Endodermal cell (in vitro differentiated cells): ENCODE measurements around the gene C3. TPM values are rescaled to one million over a fixed set of nuclear protein-coding genes. Genes with fewer than 3 reads are reported as not detected.

ENCODE experiments used
- DNase-seq: peaks from one replicate; pipeline ENCODE4 v3.0.0-alpha.2; 2017
- H3K27ac ChIP-seq: 2 replicates; pipeline ENCODE4 v1.5.1; 2013; ENCODE audit warnings: mild to moderate bottlenecking, low read depth, low read length, moderate library complexity
- H3K27me3 ChIP-seq: 2 replicates; pipeline ENCODE4 v1.6.1; 2013; ENCODE audit warnings: mild to moderate bottlenecking, low read length, moderate library complexity; ENCODE audit not compliant: insufficient read depth, control insufficient read depth, poor library complexity, severe bottlenecking
- H3K36me3 ChIP-seq: 2 replicates; pipeline ENCODE4 v1.7.0; 2013; ENCODE audit warnings: mild to moderate bottlenecking, low read length, moderate library complexity; ENCODE audit not compliant: control insufficient read depth, insufficient read depth
- H3K4me1 ChIP-seq: one replicate; pipeline ENCODE4 v1.7.0; 2013; ENCODE audit warnings: low read length; ENCODE audit not compliant: control insufficient read depth, insufficient read depth
- H3K4me3 ChIP-seq: 2 replicates; pipeline ENCODE4 v1.5.1; 2013; ENCODE audit warnings: mild to moderate bottlenecking, low read length, moderate library complexity
- H3K9ac ChIP-seq: 2 replicates; pipeline ENCODE4 v1.6.1; 2013; ENCODE audit warnings: mild to moderate bottlenecking, low read length, moderate library complexity; ENCODE audit not compliant: poor library complexity, severe bottlenecking; ENCODE audit errors: extremely low read depth
- H3K9me3 ChIP-seq: 2 replicates; pipeline ENCODE4 v1.6.1; 2013; ENCODE audit warnings: mild to moderate bottlenecking, low read length, moderate library complexity; ENCODE audit not compliant: control insufficient read depth
- H3K27ac Mint-ChIP-seq: 2 replicates; pipeline ENCODE4 v1.8.0; 2020; ENCODE audit warnings: mixed read lengths
- H3K27me3 Mint-ChIP-seq: 2 replicates; pipeline ENCODE4 v1.8.0; 2021; ENCODE audit warnings: mild to moderate bottlenecking, mixed read lengths; ENCODE audit not compliant: insufficient read depth
- H3K36me3 Mint-ChIP-seq: 2 replicates; pipeline ENCODE4 v1.8.0; 2020; ENCODE audit warnings: low read depth, mixed read lengths
- H3K4me1 Mint-ChIP-seq: 2 replicates; pipeline ENCODE4 v1.8.0; 2020; ENCODE audit warnings: mixed read lengths
- H3K4me3 Mint-ChIP-seq: 2 replicates; pipeline ENCODE4 v1.8.0; 2020; ENCODE audit warnings: mild to moderate bottlenecking, moderate library complexity, mixed read lengths
- H3K9me3 Mint-ChIP-seq: 2 replicates; pipeline ENCODE4 v1.8.0; 2020; ENCODE audit warnings: mild to moderate bottlenecking, mixed read lengths
- WGBS, 2 experiments: methylation state at CpG; one replicate each; pipeline versions ENCODE4 v1.1.5 to v1.1.7; 2013; ENCODE audit warnings: missing lambda C conversion rate in 2 of 2, mixed read lengths in 1 of 2; ENCODE audit not compliant: insufficient coverage in 1 of 2, insufficient read length in 1 of 2; 5-methylcytosine and 5-hydroxymethylcytosine counted together
- total RNA-seq, 2 donors: library from RNA; stranded (reverse); fragmentation: NEBNext Ultra II Directional in 1 of 2; extraction: Animal tissue kit (Norgen Biotek cat#: 25700) in 1 of 2; gene quantifications; 2 replicates in 1 of 2; 3 replicates in 1 of 2; pipeline ENCODE4 v1.2.1, GENCODE V29; 2021
- TF ChIP-seq, protein P1 (sequence below): fragments of 200-600 bp; sonication (generic); conservative IDR thresholded peaks from 2 replicates; pipeline ENCODE4 v1.5.0; 2021; ENCODE audit warnings: antibody characterized with exemption, mild to moderate bottlenecking

C3 gene
- total RNA-seq, 2 donors from 2014 or later = 13.7 to 23.5 TPM

DNA sequence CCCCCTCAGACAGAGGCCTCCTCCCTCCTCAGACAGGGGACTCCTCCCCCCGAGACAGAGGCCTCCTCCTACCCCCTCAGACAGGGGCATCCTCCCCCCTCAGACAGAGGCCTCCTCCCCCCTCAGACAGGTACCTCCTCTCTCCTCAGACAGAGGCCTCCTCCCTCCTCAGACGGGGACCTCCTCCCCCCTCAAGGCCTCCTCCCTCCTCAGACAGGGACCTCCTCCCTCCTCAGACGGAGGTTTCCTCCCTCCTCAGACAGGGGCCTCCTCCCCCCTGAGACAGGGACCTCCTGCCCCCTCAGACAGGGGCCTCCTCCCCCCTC lies 13.9 kb downstream of the C3 start:
- TF ChIP-seq, protein P1, sequence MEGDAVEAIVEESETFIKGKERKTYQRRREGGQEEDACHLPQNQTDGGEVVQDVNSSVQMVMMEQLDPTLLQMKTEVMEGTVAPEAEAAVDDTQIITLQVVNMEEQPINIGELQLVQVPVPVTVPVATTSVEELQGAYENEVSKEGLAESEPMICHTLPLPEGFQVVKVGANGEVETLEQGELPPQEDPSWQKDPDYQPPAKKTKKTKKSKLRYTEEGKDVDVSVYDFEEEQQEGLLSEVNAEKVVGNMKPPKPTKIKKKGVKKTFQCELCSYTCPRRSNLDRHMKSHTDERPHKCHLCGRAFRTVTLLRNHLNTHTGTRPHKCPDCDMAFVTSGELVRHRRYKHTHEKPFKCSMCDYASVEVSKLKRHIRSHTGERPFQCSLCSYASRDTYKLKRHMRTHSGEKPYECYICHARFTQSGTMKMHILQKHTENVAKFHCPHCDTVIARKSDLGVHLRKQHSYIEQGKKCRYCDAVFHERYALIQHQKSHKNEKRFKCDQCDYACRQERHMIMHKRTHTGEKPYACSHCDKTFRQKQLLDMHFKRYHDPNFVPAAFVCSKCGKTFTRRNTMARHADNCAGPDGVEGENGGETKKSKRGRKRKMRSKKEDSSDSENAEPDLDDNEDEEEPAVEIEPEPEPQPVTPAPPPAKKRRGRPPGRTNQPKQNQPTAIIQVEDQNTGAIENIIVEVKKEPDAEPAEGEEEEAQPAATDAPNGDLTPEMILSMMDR = no peak
- H3K4me3 Mint-ChIP-seq = no peak overlapping the region

DNA sequence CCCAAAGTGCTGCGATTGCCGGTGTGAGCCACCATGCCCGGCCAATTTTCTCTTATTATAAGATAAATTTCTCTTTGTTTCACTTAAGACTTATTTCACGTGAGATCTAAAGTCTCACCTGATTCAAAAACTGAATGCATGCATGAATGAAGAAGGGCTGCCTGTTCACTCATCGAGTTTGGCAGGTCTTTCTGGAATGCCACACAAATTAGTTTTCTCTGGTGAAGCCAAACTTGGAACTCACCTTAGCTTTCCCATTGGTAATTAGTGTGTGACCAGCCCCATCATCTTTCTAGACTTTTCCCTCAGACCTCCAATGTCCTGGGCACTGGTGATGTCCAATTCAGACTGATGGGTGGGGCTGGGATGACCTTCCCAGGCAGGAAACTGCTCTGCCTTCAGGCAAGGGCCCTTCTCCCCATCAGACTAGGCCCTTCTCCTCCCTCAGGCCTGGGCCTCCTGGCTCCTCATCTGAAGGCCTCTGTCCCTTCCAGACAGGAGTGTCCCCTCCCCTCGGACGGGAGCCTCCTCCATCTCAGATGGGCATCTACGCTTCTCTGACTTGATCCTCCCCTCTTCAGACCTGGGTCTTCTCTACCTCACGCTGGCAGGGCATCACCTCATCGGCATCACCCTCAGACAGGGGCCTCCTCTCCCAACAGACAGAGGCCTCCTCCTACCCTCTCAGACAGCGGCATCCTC lies 14.4 kb downstream of the C3 start:
- no peaks in the 10 kb centered on the region for H3K4me1 ChIP-seq
- WGBS, 2 experiments = 81 to 86% methylated on average over 7 to 11 of the region's 11 CpGs
- H3K9me3 Mint-ChIP-seq = no peaks in the 10 kb centered on the region

More for the DNA sequence above, 13.9 kb downstream of the C3 start:
- H3K4me1 Mint-ChIP-seq = peaks cover 9% of the 10 kb centered on the region
- H3K27ac Mint-ChIP-seq = no peak overlapping the region
- Histone ChIP-seq H3K27ac (no peak overlapping the region), H3K27me3 (peaks cover 10% of the 10 kb centered on the region), H3K36me3 (no peaks in the 10 kb centered on the region), H3K4me1 (no peaks in the 10 kb centered on the region), H3K4me3 (no peak overlapping the region), H3K9me3 (no peaks in the 10 kb centered on the region), H3K9ac (no peak overlapping the region)
- peaks cover 32% of the 10 kb centered on the region for H3K27me3 Mint-ChIP-seq
- H3K9me3 Mint-ChIP-seq = no peaks in the 10 kb centered on the region
- WGBS, 2 experiments = 74% methylated on average over 2 of the region's 3 CpGs; no CpG with 5 or more reads in 1 of the 2 experiments
- DNase-seq = no peak
- no peaks in the 10 kb centered on the region for H3K36me3 Mint-ChIP-seq

GRCh38 chr19:6700586-6701316 lies 19.7 kb downstream of the C3 start:
- H3K9me3 Mint-ChIP-seq = peaks cover 15% of the 10 kb centered on the region
- Histone ChIP-seq H3K4me3 (no peak overlapping the region), H3K27ac (no peak overlapping the region), H3K27me3 (no peaks in the 10 kb centered on the region), H3K9ac (no peak overlapping the region), H3K4me1 (no peaks in the 10 kb centered on the region), H3K36me3 (no peaks in the 10 kb centered on the region), H3K9me3 (peaks cover 9% of the 10 kb centered on the region)
- H3K4me3 Mint-ChIP-seq = no peak overlapping the region
- peaks cover 4% of the 10 kb centered on the region for H3K36me3 Mint-ChIP-seq
- DNase-seq = no peak
- no peak overlapping the region for H3K27ac Mint-ChIP-seq
- 86 to 95% methylated on average over 7 to 8 of the region's 8 CpGs for WGBS, 2 experiments
- peaks cover 1% of the 10 kb centered on the region for H3K27me3 Mint-ChIP-seq
- TF ChIP-seq, protein P1 = no peak
- H3K4me1 Mint-ChIP-seq = no peaks in the 10 kb centered on the region

More for the DNA sequence above, 14.4 kb downstream of the C3 start:
- H3K4me3 ChIP-seq = no peak overlapping the region
- H3K9me3 ChIP-seq = peaks cover 2% of the 10 kb centered on the region
- H3K36me3 Mint-ChIP-seq = no peaks in the 10 kb centered on the region
- no peak overlapping the region for H3K9ac ChIP-seq
- peaks cover 5% of the 10 kb centered on the region for H3K4me1 Mint-ChIP-seq
- no peak for DNase-seq
- H3K4me3 Mint-ChIP-seq = no peak overlapping the region
- H3K36me3 ChIP-seq = no peaks in the 10 kb centered on the region
- no peak overlapping the region for H3K27ac ChIP-seq
- TF ChIP-seq, protein P1 = no peak
- no peak overlapping the region for H3K27ac Mint-ChIP-seq
- H3K27me3 ChIP-seq = peaks cover 10% of the 10 kb centered on the region
- H3K27me3 Mint-ChIP-seq = peaks cover 27% of the 10 kb centered on the region
